GM12891 (cell line): Measurements from ENCODE around the gene PPP4R1.

Experiments used
- POLR2A ChIP-seq: IDR thresholded peaks from 2 replicates; pipeline ENCODE4 v1.6.1; 2011; ENCODE audit warnings: low read depth, low read length, control low read depth
- POLR2AphosphoS5 ChIP-seq: IDR thresholded peaks from 2 replicates; pipeline ENCODE4 v1.6.1; 2011; ENCODE audit warnings: low read depth, low read length, control low read depth
- SPI1 ChIP-seq: IDR thresholded peaks from 2 replicates; pipeline ENCODE4 v1.6.1; 2011; ENCODE audit warnings: low read depth, low read length, control low read depth
- TAF1 ChIP-seq: IDR thresholded peaks from 2 replicates; pipeline ENCODE4 v1.6.1; 2011; ENCODE audit warnings: low read depth, low read length, control low read depth

GRCh38 chr18:9596843-9597526 is 17.4 kb downstream of the PPP4R1 start:
- TF ChIP-seq SPI1 (no peak), POLR2A (no peak), POLR2AphosphoS5 (no peak), TAF1 (no peak)
